H1 (cell line): ENCODE data around the gene MCM9. TPM values are rescaled to one million over a fixed set of nuclear protein-coding genes. Genes with fewer than 3 reads are reported as not detected.

Experiments used
- CTCF ChIA-PET: fragments of 300-600 bp; sonication (Branson Sonifier 250); formaldehyde crosslinking; loops from one replicate; lab custom pipeline; 2021; ENCODE audit not compliant: partially characterized antibody; lab: Charles Lee
- POLR2A ChIA-PET: fragments of 300-600 bp; sonication (Branson Sonifier 250); formaldehyde crosslinking; loops from one replicate; lab custom pipeline; 2021; ENCODE audit warnings: inconsistent platforms; ENCODE audit not compliant: partially characterized antibody; lab: Charles Lee
- DNase-seq, 2 experiments: peaks; one replicate each; pipeline versions ENCODE4 v3.0.0 to v3.0.0-alpha.2; 2010 to 2022; ENCODE audit warnings: low spot score in 2 of 2, low read depth in 1 of 2, mixed read lengths in 1 of 2
- FAIRE-seq: peaks from 2 replicates; lab custom pipeline; 2011; peaks lifted over from hg19 to GRCh38; lab: Jason Lieb, UNC
- H2AFZ ChIP-seq: 2 replicates; pipeline ENCODE4 v1.8.1; 2012; ENCODE audit warnings: low read length, inconsistent platforms
- H2AK5ac ChIP-seq: 2 replicates; pipeline ENCODE4 v1.6.1; 2013; ENCODE audit warnings: low read depth, low read length
- H2BK120ac ChIP-seq: replicated peaks from 2 replicates; pipeline ENCODE3; 2013; ENCODE audit warnings: low read depth, low read length, inconsistent platforms
- H2BK12ac ChIP-seq: 2 replicates; pipeline ENCODE4 v1.6.1; 2013; ENCODE audit warnings: low read depth, low read length
- H2BK15ac ChIP-seq: 2 replicates; pipeline ENCODE4 v1.6.1; 2013; ENCODE audit warnings: low read length
- H2BK20ac ChIP-seq: 2 replicates; pipeline ENCODE4 v1.6.1; 2013; ENCODE audit warnings: low read length
- H2BK5ac ChIP-seq: 2 replicates; pipeline ENCODE4 v1.6.1; 2013; ENCODE audit warnings: low read depth, low read length
- H3K14ac ChIP-seq: 2 replicates; pipeline ENCODE4 v1.6.1; 2013; ENCODE audit warnings: inconsistent platforms; ENCODE audit not compliant: insufficient read length
- H3K18ac ChIP-seq: 2 replicates; pipeline ENCODE4 v1.6.1; 2013; ENCODE audit warnings: low read length; ENCODE audit errors: extremely low read depth
- H3K23ac ChIP-seq: 2 replicates; pipeline ENCODE4 v1.6.1; 2013; ENCODE audit warnings: inconsistent platforms; ENCODE audit not compliant: insufficient read length
- H3K23me2 ChIP-seq: 2 replicates; pipeline ENCODE4 v1.6.1; 2013; ENCODE audit warnings: low read depth, low read length
- H3K27ac ChIP-seq: 2 replicates; pipeline ENCODE4 v1.6.1; 2011; ENCODE audit warnings: low read depth, low read length, inconsistent platforms
- H3K27me3 ChIP-seq, 4 experiments: replicated peaks in 1 of 4; 1 replicate in 1 of 4; 2 replicates in 3 of 4; pipeline versions ENCODE4 v1.6.1 to v1.8.1; 2011 to 2013; ENCODE audit warnings: low read length in 3 of 4, mild to moderate bottlenecking in 3 of 4, inconsistent platforms in 2 of 4, mixed read lengths in 2 of 4, moderate library complexity in 1 of 4; ENCODE audit not compliant: control insufficient read depth in 3 of 4, insufficient read depth in 3 of 4; ENCODE audit errors: extremely low read depth in 1 of 4
- H3K36me3 ChIP-seq, 4 experiments: 2 replicates each; pipeline versions ENCODE4 v1.6.1 to v1.8.1; 2011 to 2013; ENCODE audit warnings: mild to moderate bottlenecking in 4 of 4, low read length in 3 of 4, moderate library complexity in 2 of 4, control low read depth in 1 of 4, inconsistent platforms in 1 of 4; ENCODE audit not compliant: insufficient read depth in 4 of 4, control insufficient read depth in 2 of 4
- H3K4ac ChIP-seq: replicated peaks from 2 replicates; pipeline ENCODE3; 2013; ENCODE audit warnings: low read length, low read depth, mixed read lengths, inconsistent platforms; ENCODE audit not compliant: insufficient read length
- H3K4me1 ChIP-seq, 4 experiments: replicated peaks in 1 of 4; 1 replicate in 1 of 4; 2 replicates in 3 of 4; pipeline versions ENCODE4 v1.6.1 to v1.8.1; 2011 to 2013; ENCODE audit warnings: low read length in 3 of 4, inconsistent platforms in 2 of 4, mixed read lengths in 1 of 4; ENCODE audit not compliant: insufficient read depth in 4 of 4, control insufficient read depth in 3 of 4
- H3K4me2 ChIP-seq, 2 experiments: 2 replicates each; pipeline versions ENCODE4 v1.6.1 to v1.8.1; 2011 to 2013; ENCODE audit warnings: low read depth in 2 of 2, low read length in 2 of 2, control low read depth in 1 of 2, inconsistent platforms in 1 of 2, mild to moderate bottlenecking in 1 of 2; ENCODE audit not compliant: insufficient read depth in 1 of 2
- H3K4me3 ChIP-seq, 4 experiments: fragments of 200-600, 300-600 bp in 1 of 4; sonication (generic), shearing (Covaris generic), sonication (Bioruptor Twin) in 1 of 4; 2 replicates each; pipeline versions ENCODE4 v1.5.1 to v1.8.1; 2011 to 2016; ENCODE audit warnings: low read length in 4 of 4, low read depth in 3 of 4, control low read depth in 2 of 4, inconsistent platforms in 2 of 4, mild to moderate bottlenecking in 2 of 4, mixed read lengths in 1 of 4, moderate library complexity in 1 of 4; ENCODE audit not compliant: insufficient read depth in 2 of 4; ENCODE audit errors: extremely low read depth in 1 of 4
- H3K56ac ChIP-seq: replicated peaks from 2 replicates; pipeline ENCODE3; 2013; ENCODE audit warnings: low read depth, mild to moderate bottlenecking, mixed read lengths, low read length, inconsistent platforms; ENCODE audit not compliant: insufficient read length
- H3K79me1 ChIP-seq: 2 replicates; pipeline ENCODE4 v1.6.1; 2013; ENCODE audit warnings: low read depth, low read length, control low read depth
- H3K79me2 ChIP-seq, 2 experiments: 2 replicates each; pipeline versions ENCODE4 v1.6.1 to v1.8.1; 2012 to 2013; ENCODE audit warnings: low read length in 2 of 2, mild to moderate bottlenecking in 2 of 2, inconsistent platforms in 1 of 2; ENCODE audit not compliant: insufficient read depth in 2 of 2, control insufficient read depth in 1 of 2
- H3K9ac ChIP-seq, 4 experiments: replicated peaks in 1 of 4; 1 replicate in 1 of 4; 2 replicates in 3 of 4; pipeline versions ENCODE4 v1.6.1 to v1.8.1; 2011 to 2013; ENCODE audit warnings: low read depth in 3 of 4, low read length in 3 of 4, control low read depth in 2 of 4, mild to moderate bottlenecking in 2 of 4, moderate library complexity in 2 of 4, inconsistent platforms in 1 of 4; ENCODE audit errors: extremely low read depth in 1 of 4
- H3K9me3 ChIP-seq, 2 experiments: 2 replicates each; pipeline versions ENCODE4 v1.6.1 to v1.8.1; 2012 to 2013; ENCODE audit warnings: mild to moderate bottlenecking in 2 of 2, moderate library complexity in 2 of 2, control low read depth in 1 of 2, inconsistent platforms in 1 of 2, low read depth in 1 of 2, low read length in 1 of 2, mixed read lengths in 1 of 2; ENCODE audit not compliant: insufficient read depth in 2 of 2
- H4K20me1 ChIP-seq, 2 experiments: replicated peaks in 1 of 2; 2 replicates each; pipeline versions ENCODE3 to v1.8.1; 2011 to 2013; ENCODE audit warnings: inconsistent platforms in 2 of 2, low read length in 2 of 2, mild to moderate bottlenecking in 1 of 2; ENCODE audit not compliant: insufficient read depth in 2 of 2, control insufficient read depth in 1 of 2
- H4K5ac ChIP-seq: 2 replicates; pipeline ENCODE4 v1.6.1; 2013; ENCODE audit warnings: low read length, low read depth, mixed read lengths, inconsistent platforms; ENCODE audit not compliant: insufficient read length
- H4K8ac ChIP-seq: 2 replicates; pipeline ENCODE4 v1.8.0; 2013; ENCODE audit warnings: mild to moderate bottlenecking, moderate library complexity, low read length, inconsistent platforms; ENCODE audit not compliant: insufficient read depth; ENCODE audit errors: extremely low read depth
- H4K91ac ChIP-seq: replicated peaks from 2 replicates; pipeline ENCODE3; 2013; ENCODE audit warnings: low read length, mixed read lengths, inconsistent platforms; ENCODE audit not compliant: insufficient read length
- ATF2 ChIP-seq: IDR thresholded peaks from 2 replicates; pipeline ENCODE4 v1.6.1; 2012; ENCODE audit warnings: low read length, inconsistent platforms
- CBX5 ChIP-seq: fragments of 300-800, 300-1000 bp; sonication (generic); IDR thresholded peaks from 2 replicates; pipeline ENCODE4 v1.7.1; 2016; ENCODE audit warnings: antibody characterized with exemption, low read length, low read depth
- KDM4A ChIP-seq: IDR thresholded peaks from one replicate; pipeline ENCODE4 v1.7.1; 2012; ENCODE audit warnings: low read depth, mild to moderate bottlenecking, moderate library complexity, low read length, inconsistent platforms; ENCODE audit not compliant: severe bottlenecking
- RXRA ChIP-seq: IDR thresholded peaks from 2 replicates; pipeline ENCODE4 v1.6.1; 2011; ENCODE audit warnings: low read depth, mild to moderate bottlenecking, low read length, moderate library complexity; ENCODE audit not compliant: insufficient read depth
- SIN3A ChIP-seq, 2 experiments: IDR thresholded peaks in 1 of 2; conservative IDR thresholded peaks in 1 of 2; 2 replicates each; pipeline ENCODE4 v1.6.1; 2011 to 2012; ENCODE audit warnings: low read length in 2 of 2, improper control_type of control experiment in 1 of 2, low read depth in 1 of 2, mild to moderate bottlenecking in 1 of 2
- SIRT6 ChIP-seq: IDR thresholded peaks from one replicate; pipeline ENCODE4 v1.7.1; 2012; ENCODE audit warnings: low read length, inconsistent platforms
- TAF1 ChIP-seq: IDR thresholded peaks from 2 replicates; pipeline ENCODE4 v1.6.1; 2011; ENCODE audit warnings: mild to moderate bottlenecking, low read depth, low read length
- WGBS, 2 experiments: shearing (Covaris generic) in 1 of 2; methylation state at CpG; one replicate each; pipeline versions ENCODE4 v1.1.6 to v1.1.7; 2013 to 2015; ENCODE audit warnings: low lambda C conversion rate in 2 of 2, mixed read lengths in 2 of 2, inconsistent platforms in 1 of 2, low coverage in 1 of 2, missing lambda C conversion rate in 1 of 2; ENCODE audit not compliant: insufficient replicate concordance in 2 of 2, insufficient coverage in 1 of 2, insufficient read length in 1 of 2; ENCODE audit errors: extremely low coverage in 1 of 2, missing lambda C conversion rate in 1 of 2; 5-methylcytosine and 5-hydroxymethylcytosine counted together
- polyA plus RNA-seq, 7 experiments: library from polyadenylated mRNA; depleted of rRNA in 3 of 7; stranded (reverse) in 5 of 7; unstranded in 2 of 7; fragments of >200 nt in 5 of 7; fragments of 200-250 nt in 2 of 7; gene quantifications; 1 replicate in 5 of 7; 2 replicates in 1 of 7; 4 replicates in 1 of 7; pipeline versions ENCODE4 v1.2.1 to v1.2.3, GENCODE V29; 2011 to 2013; ENCODE audit warnings: missing spikeins in 2 of 7, mixed read lengths in 2 of 7
- total RNA-seq: library from RNA; stranded (reverse); fragmentation: NEBNext Ultra II Directional; extraction: Animal tissue kit (Norgen Biotek cat#: 25700); gene quantifications from 2 replicates; pipeline ENCODE4 v1.2.1, GENCODE V29; 2021
- TF ChIP-seq, protein P1 (sequence below): IDR thresholded peaks from 2 replicates; pipeline ENCODE4 v1.6.1; 2012; ENCODE audit warnings: inconsistent platforms
- TF ChIP-seq, protein P2 (sequence below), 3 experiments: IDR thresholded peaks; 1 replicate in 2 of 3; 2 replicates in 1 of 3; pipeline versions ENCODE4 v1.5.1 to v1.6.1; 2011; ENCODE audit warnings: low read length in 3 of 3, mild to moderate bottlenecking in 3 of 3, inconsistent platforms in 2 of 3, low read depth in 1 of 3, moderate library complexity in 1 of 3; ENCODE audit not compliant: insufficient read depth in 1 of 3; ENCODE audit errors: control extremely low read depth in 1 of 3

The MCM9 gene
- total and polyA plus RNA-seq, 2 of the 8 experiments (the other 6 are each of a cell fraction or from before 2014, with no cell fraction given): 3.7 to 11.4 TPM

DNA sequence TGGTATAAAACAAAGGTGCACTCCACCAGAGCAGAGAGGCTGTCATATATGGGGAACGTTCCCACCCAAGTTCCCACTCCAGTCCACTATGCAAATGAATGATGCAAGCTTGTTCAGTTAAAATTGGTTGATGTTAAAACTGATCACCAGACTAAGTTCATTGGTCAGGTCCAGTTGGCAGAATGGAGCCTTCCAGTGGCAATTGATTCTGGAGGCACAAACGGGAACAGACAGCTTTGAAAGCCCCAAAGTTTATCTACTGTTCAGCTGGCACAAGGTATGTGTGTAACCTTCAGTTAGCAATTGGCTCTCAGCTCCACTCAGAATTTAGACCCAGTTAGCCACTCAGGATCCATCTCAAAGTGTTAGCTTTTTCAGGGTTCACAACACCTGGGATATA lies 164.1 kb downstream of the MCM9 start:
- H3K4me2 ChIP-seq: no peak overlapping the region
- no peak for TF ChIP-seq KDM4A
- TF ChIP-seq RXRA: no peak
- no peak for TF ChIP-seq TAF1
- TF ChIP-seq, protein P1, sequence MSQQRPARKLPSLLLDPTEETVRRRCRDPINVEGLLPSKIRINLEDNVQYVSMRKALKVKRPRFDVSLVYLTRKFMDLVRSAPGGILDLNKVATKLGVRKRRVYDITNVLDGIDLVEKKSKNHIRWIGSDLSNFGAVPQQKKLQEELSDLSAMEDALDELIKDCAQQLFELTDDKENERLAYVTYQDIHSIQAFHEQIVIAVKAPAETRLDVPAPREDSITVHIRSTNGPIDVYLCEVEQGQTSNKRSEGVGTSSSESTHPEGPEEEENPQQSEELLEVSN: no peak
- TF ChIP-seq ATF2: no peak
- TF ChIP-seq SIRT6: no peak
- no peak for TF ChIP-seq SIN3A (conservative IDR thresholded peaks at IDR 0.05 in 1 of 2, IDR thresholded peaks at IDR 0.05 in 1 of 2; ENCODE audit: low read depth in 1 of 2, low read length in 2 of 2)
- TF ChIP-seq, protein P2, sequence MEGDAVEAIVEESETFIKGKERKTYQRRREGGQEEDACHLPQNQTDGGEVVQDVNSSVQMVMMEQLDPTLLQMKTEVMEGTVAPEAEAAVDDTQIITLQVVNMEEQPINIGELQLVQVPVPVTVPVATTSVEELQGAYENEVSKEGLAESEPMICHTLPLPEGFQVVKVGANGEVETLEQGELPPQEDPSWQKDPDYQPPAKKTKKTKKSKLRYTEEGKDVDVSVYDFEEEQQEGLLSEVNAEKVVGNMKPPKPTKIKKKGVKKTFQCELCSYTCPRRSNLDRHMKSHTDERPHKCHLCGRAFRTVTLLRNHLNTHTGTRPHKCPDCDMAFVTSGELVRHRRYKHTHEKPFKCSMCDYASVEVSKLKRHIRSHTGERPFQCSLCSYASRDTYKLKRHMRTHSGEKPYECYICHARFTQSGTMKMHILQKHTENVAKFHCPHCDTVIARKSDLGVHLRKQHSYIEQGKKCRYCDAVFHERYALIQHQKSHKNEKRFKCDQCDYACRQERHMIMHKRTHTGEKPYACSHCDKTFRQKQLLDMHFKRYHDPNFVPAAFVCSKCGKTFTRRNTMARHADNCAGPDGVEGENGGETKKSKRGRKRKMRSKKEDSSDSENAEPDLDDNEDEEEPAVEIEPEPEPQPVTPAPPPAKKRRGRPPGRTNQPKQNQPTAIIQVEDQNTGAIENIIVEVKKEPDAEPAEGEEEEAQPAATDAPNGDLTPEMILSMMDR (IDR thresholded peaks at IDR 0.05; ENCODE audit: control extremely low read depth in 1 of 3, insufficient read depth in 1 of 3, low read depth in 1 of 3, low read length in 3 of 3): no peak
- TF ChIP-seq CBX5: no peak
- TF ChIP-seq, all 59 proteins: peak for 0
- no peaks in the 10 kb centered on the region for H3K23me2 ChIP-seq
- H3K9me3 ChIP-seq: no peaks in the 10 kb centered on the region
- no peak for DNase-seq
- no peaks in the 10 kb centered on the region for H3K79me1 ChIP-seq
- no peak overlapping the region for H3K9ac ChIP-seq
- H4K91ac ChIP-seq: no peak overlapping the region
- H2AK5ac ChIP-seq: no peak overlapping the region
- no peak overlapping the region for H3K23ac ChIP-seq
- H3K27me3 ChIP-seq: no peaks in the 10 kb centered on the region
- no peak overlapping the region for H2BK15ac ChIP-seq
- H3K79me2 ChIP-seq: no peaks in the 10 kb centered on the region
- no peak overlapping the region for H2BK20ac ChIP-seq
- no peak overlapping the region for H2AFZ ChIP-seq
- H3K14ac ChIP-seq: no peak overlapping the region
- H3K4me1 ChIP-seq: peaks cover 0 to 4% (median 3%) of the 10 kb centered on the region in 4 experiments; a peak in 1 of 7 replicates
- H3K4me3 ChIP-seq: no peak overlapping the region
- no peak overlapping the region for H2BK12ac ChIP-seq
- H3K18ac ChIP-seq: no peak overlapping the region
- no peaks in the 10 kb centered on the region for H4K20me1 ChIP-seq
- H3K4ac ChIP-seq: no peak overlapping the region
- POLR2A ChIA-PET: no interaction called here
- no peak overlapping the region for H4K5ac ChIP-seq
- no peak overlapping the region for H3K56ac ChIP-seq
- H3K27ac ChIP-seq: no peak overlapping the region
- CTCF ChIA-PET: interaction anchor here (0.9 to 1.5 kb wide), 6 partner anchors 10 to 353 kb away, joined by 3 to 6 read pairs (median 4); no protein-coding TSS in a partner anchor
- no peak overlapping the region for H2BK120ac ChIP-seq
- 87% methylated on average over 2 of the region's 2 CpGs; no CpG with 5 or more reads in 1 of the 2 experiments for WGBS, 2 experiments
- H3K36me3 ChIP-seq: no peaks in the 10 kb centered on the region
- no peak for FAIRE-seq
- H4K8ac ChIP-seq: no peak overlapping the region
- H2BK5ac ChIP-seq: no peak overlapping the region
